ENCODE results near the gene EDARADD. TPM values are rescaled to one million over a fixed set of nuclear protein-coding genes. Genes with fewer than 3 reads are reported as not detected.

The EDARADD gene
- total RNA-seq, 1 donor from 2014 or later = 4.2 TPM

- H3K27me3 ChIP-seq (ENCODE audit: control insufficient read depth, insufficient read depth, low read length) = no peaks in the 10 kb centered on the region
- H3K36me3 ChIP-seq (ENCODE audit: control insufficient read depth, insufficient read depth, low read length) = no peaks in the 10 kb centered on the region
- DNase-seq (ENCODE audit: low read depth) = no peak
- no peak overlapping the region for H3K4me3 ChIP-seq (ENCODE audit: low read depth, low read length)
- no peak for TF ChIP-seq CTCF (IDR thresholded peaks at IDR 0.05; ENCODE audit: insufficient read depth, low read length, poor library complexity, severe bottlenecking)
Observed at GRCh38 chr1:236465959-236466303, 71.8 kb downstream of the EDARADD start.

- no peak for TF ChIP-seq CTCF (IDR thresholded peaks at IDR 0.05; ENCODE audit: insufficient read depth, low read length, poor library complexity, severe bottlenecking)
Observed at GRCh38 chr1:236467327-236467641, 73.2 kb downstream of the EDARADD start.

GRCh38 chr1:236468625-236469024 is 74.5 kb downstream of the EDARADD start:
- DNase-seq (ENCODE audit: low read depth) = no peak
- no peak overlapping the region for H3K4me3 ChIP-seq (ENCODE audit: low read depth, low read length)
- TF ChIP-seq CTCF (IDR thresholded peaks at IDR 0.05; ENCODE audit: insufficient read depth, low read length, poor library complexity, severe bottlenecking) = no peak
- no peaks in the 10 kb centered on the region for H3K36me3 ChIP-seq (ENCODE audit: control insufficient read depth, insufficient read depth, low read length)
- H3K27me3 ChIP-seq (ENCODE audit: control insufficient read depth, insufficient read depth, low read length) = no peaks in the 10 kb centered on the region

More at GRCh38 chr1:236467327-236467641, 73.2 kb downstream of the EDARADD start:
- no peaks in the 10 kb centered on the region for H3K27me3 ChIP-seq (ENCODE audit: control insufficient read depth, insufficient read depth, low read length)
- DNase-seq (ENCODE audit: low read depth) = no peak
- H3K36me3 ChIP-seq (ENCODE audit: control insufficient read depth, insufficient read depth, low read length) = no peaks in the 10 kb centered on the region
- no peak overlapping the region for H3K4me3 ChIP-seq (ENCODE audit: low read depth, low read length)

GRCh38 chr1:236469466-236469865 is 75.4 kb downstream of the EDARADD start:
- no peak for TF ChIP-seq CTCF (IDR thresholded peaks at IDR 0.05; ENCODE audit: insufficient read depth, low read length, poor library complexity, severe bottlenecking)

GRCh38 chr1:236471096-236471495 is 77.0 kb downstream of the EDARADD start:
- no peak for TF ChIP-seq CTCF (IDR thresholded peaks at IDR 0.05; ENCODE audit: insufficient read depth, low read length, poor library complexity, severe bottlenecking)
- Histone ChIP-seq H3K36me3 (ENCODE audit: control insufficient read depth, insufficient read depth, low read length) (no peaks in the 10 kb centered on the region), H3K4me3 (ENCODE audit: low read depth, low read length) (no peak overlapping the region), H3K27me3 (ENCODE audit: control insufficient read depth, insufficient read depth, low read length) (no peaks in the 10 kb centered on the region)
- no peak for DNase-seq (ENCODE audit: low read depth)

More at GRCh38 chr1:236469466-236469865, 75.4 kb downstream of the EDARADD start:
- H3K36me3 ChIP-seq (ENCODE audit: control insufficient read depth, insufficient read depth, low read length) = no peaks in the 10 kb centered on the region
- no peaks in the 10 kb centered on the region for H3K27me3 ChIP-seq (ENCODE audit: control insufficient read depth, insufficient read depth, low read length)
- DNase-seq (ENCODE audit: low read depth) = no peak
- no peak overlapping the region for H3K4me3 ChIP-seq (ENCODE audit: low read depth, low read length)

- no peak overlapping the region for H3K4me3 ChIP-seq (ENCODE audit: low read depth, low read length)
- H3K36me3 ChIP-seq (ENCODE audit: control insufficient read depth, insufficient read depth, low read length) = no peaks in the 10 kb centered on the region
- no peak for DNase-seq (ENCODE audit: low read depth)
- TF ChIP-seq CTCF (IDR thresholded peaks at IDR 0.05; ENCODE audit: insufficient read depth, low read length, poor library complexity, severe bottlenecking) = no peak
- no peaks in the 10 kb centered on the region for H3K27me3 ChIP-seq (ENCODE audit: control insufficient read depth, insufficient read depth, low read length)
Observed at GRCh38 chr1:236471653-236472052, 77.6 kb downstream of the EDARADD start.

Data from kidney epithelial cell (primary cell).